BE2C (cell line): Measurements from ENCODE around the gene KRTAP4-6.

Source experiments
- DNase-seq: peaks from one replicate; pipeline ENCODE4 v3.0.0-alpha.2; 2020
- H3K27me3 ChIP-seq: fragments of 250-450 bp; sonication (Bioruptor Pico); 2 replicates; pipeline ENCODE4 v1.5.1; 2020; ENCODE audit warnings: mild to moderate bottlenecking
- H3K36me3 ChIP-seq: fragments of 250-450 bp; sonication (Bioruptor Pico); 2 replicates; pipeline ENCODE4 v1.5.1; 2020; ENCODE audit warnings: mild to moderate bottlenecking
- H3K4me1 ChIP-seq: fragments of 250-450 bp; sonication (Bioruptor Pico); 2 replicates; pipeline ENCODE4 v1.5.1; 2020
- H3K4me3 ChIP-seq: 2 replicates; pipeline ENCODE4 v1.5.1; 2011; ENCODE audit warnings: low read depth, low read length
- H3K9me3 ChIP-seq: fragments of 250-450 bp; sonication (Bioruptor Pico); 2 replicates; pipeline ENCODE4 v1.5.1; 2020
- TF ChIP-seq, protein P1 (sequence below): IDR thresholded peaks from 2 replicates; pipeline ENCODE4 v1.5.1; 2012; ENCODE audit warnings: mild to moderate bottlenecking, low read depth, low read length

KRTAP4-6 gene

DNA sequence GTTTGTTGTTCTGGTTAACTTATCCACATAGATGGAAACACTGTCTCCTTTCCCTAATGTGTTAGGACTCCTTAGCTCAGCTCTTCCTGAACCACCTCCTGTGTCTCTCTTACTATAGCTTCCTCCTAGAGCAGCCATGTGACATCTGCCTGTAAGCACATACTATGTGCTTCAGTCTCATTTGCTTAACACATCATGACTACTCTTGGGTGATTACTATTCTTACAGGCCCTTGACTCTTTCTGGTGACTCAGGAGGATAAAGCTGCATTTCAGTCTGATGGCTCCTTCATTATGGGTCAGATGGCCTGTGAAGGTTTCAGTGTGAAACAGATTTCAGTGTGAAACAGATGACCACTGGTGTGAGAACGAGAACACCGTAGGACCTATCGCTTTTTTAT lies 38.0 kb upstream of the KRTAP4-6 start:
- no peaks in the 10 kb centered on the region for H3K36me3 ChIP-seq
- TF ChIP-seq, protein P1, sequence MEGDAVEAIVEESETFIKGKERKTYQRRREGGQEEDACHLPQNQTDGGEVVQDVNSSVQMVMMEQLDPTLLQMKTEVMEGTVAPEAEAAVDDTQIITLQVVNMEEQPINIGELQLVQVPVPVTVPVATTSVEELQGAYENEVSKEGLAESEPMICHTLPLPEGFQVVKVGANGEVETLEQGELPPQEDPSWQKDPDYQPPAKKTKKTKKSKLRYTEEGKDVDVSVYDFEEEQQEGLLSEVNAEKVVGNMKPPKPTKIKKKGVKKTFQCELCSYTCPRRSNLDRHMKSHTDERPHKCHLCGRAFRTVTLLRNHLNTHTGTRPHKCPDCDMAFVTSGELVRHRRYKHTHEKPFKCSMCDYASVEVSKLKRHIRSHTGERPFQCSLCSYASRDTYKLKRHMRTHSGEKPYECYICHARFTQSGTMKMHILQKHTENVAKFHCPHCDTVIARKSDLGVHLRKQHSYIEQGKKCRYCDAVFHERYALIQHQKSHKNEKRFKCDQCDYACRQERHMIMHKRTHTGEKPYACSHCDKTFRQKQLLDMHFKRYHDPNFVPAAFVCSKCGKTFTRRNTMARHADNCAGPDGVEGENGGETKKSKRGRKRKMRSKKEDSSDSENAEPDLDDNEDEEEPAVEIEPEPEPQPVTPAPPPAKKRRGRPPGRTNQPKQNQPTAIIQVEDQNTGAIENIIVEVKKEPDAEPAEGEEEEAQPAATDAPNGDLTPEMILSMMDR = no peak
- peaks cover 47% of the 10 kb centered on the region for H3K27me3 ChIP-seq

DNA sequence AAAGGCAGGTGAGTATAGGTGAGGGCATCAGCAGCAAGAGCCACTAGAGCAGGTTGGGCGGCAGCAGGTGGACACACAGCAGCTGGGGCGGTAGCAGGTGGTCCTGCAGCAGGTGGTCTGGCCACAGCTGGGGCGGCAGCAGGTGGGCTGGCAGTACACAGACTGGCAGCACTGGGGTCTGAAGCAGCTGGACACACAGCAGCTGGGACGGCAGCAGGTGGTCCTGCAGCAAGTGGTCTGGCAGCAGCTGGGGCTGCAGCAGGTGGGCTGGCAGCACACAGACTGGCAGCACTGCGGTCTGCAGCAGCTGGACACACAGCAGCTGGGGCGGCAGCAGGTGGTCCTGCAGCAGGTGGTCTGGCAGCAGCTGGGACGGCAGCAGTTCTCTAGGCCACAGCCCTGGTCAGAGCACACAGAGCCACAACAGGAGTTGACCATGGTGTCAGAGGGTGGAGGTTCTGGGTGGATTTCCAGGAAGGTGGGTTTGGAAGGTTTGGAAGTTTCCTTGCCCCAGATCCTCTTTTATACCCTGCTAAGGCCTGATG lies 37.5 kb upstream of the KRTAP4-6 start, which contains the start of gene KRTAP4-2:
Gene KRTAP4-2 (minus strand): TSS at position 495 of the 545 bp plus-strand sequence. CDS start 57 bp downstream, at position 438.
- TF ChIP-seq, protein P1 = no peak
- Histone ChIP-seq H3K27me3 (peaks cover 44% of the 10 kb centered on the region), H3K4me3 (no peak within 1 kb of the TSS), H3K9me3 (no peaks in the 10 kb centered on the region; the same call in 1 of the 2 replicates), H3K4me1 (no peaks in the 10 kb centered on the region), H3K36me3 (no peaks in the 10 kb centered on the region)
- no peak for DNase-seq

More for the DNA sequence above, 38.0 kb upstream of the KRTAP4-6 start:
- DNase-seq = no peak
- H3K9me3 ChIP-seq = no peaks in the 10 kb centered on the region; the same call in 1 of the 2 replicates
- H3K4me1 ChIP-seq = no peaks in the 10 kb centered on the region
- no peak overlapping the region for H3K4me3 ChIP-seq

DNA sequence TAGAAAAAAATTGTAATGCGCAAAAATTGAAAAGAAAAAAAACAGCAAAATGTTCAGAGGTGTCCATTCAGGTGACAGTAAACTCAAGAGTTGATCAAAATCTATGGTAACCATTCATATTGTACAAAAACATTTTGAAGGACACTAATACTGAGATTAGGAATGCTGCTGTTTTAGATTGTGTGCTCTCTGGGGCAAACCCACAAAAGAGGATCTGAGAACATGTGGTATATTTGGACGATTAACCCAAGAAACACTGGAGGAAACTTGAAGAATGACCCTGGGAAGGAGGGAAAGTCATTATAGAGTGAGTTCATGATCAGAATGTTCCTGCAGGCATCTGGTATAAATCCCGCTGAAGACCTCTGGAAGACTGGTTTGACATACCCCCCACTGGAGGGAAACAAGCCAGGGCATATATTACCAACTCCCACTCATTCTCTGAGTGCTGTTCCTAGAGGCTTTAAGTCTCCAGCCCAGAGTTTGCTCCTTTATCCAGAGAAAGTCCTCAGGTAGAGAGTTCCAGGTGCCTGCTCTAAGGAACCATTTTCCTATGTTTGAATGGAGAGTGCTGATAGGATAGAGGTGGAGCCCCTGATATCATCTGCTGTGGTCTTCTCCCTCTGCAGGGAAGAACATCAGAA lies 36.5 kb upstream of the KRTAP4-6 start:
- Histone ChIP-seq H3K27me3 (peaks cover 44% of the 10 kb centered on the region), H3K9me3 (no peaks in the 10 kb centered on the region), H3K4me3 (no peak overlapping the region), H3K4me1 (no peaks in the 10 kb centered on the region), H3K36me3 (no peaks in the 10 kb centered on the region)
- DNase-seq = no peak
- TF ChIP-seq, protein P1 = no peak

DNA sequence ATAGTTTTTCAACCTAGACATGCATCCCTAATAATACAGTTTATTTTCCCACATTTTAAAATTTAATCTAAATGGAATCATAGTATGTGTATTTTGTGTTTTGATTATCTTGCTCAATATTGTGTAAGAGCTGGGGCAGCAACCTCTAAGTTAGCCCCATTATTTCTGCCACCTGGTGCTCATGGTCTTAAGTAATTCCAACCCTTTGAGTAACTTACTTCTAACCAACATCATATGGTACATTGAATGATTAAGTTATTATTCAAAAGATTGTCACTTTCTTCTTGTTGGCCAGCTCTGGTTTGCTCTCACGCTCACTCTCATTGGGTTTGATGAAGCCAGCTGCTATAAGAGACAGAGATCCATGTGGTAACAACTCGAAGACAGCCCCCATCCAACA lies 31.5 kb upstream of the KRTAP4-6 start:
- no peak for DNase-seq
- H3K4me3 ChIP-seq = no peak overlapping the region
- TF ChIP-seq, protein P1 = no peak

DNA sequence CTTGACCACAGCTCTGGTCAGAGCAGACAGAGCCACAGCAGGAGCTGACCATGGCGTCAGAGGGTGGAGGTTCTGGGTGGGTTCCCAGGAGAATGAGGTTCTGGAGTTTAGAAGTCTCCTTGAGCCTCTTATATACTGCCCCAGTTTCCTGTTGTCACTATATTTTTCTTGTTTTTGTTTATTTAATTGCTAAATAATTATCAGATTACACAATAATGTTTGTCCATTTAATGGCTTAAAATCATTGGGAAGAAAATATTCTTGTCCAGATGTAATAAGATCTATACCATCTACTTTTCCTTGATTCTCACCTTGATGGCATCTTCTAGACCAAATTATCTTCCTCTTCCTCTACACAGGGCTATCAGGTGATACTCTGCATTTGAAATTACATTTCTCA lies 27.8 kb upstream of the KRTAP4-6 start, which contains the start of gene KRTAP4-3:
Gene KRTAP4-3 (minus strand): TSS at position 101 of the 400 bp plus-strand sequence. CDS start 49 bp downstream, at position 52.
- TF ChIP-seq, protein P1 = no peak
- Histone ChIP-seq H3K36me3 (no peaks in the 10 kb centered on the region), H3K9me3 (no peaks in the 10 kb centered on the region; the same call in 1 of the 2 replicates), H3K4me3 (no peak within 1 kb of the TSS), H3K27me3 (no peaks in the 10 kb centered on the region; the same call in 1 of the 2 replicates), H3K4me1 (no peaks in the 10 kb centered on the region)
- DNase-seq = no peak

More for the DNA sequence above, 31.5 kb upstream of the KRTAP4-6 start:
- no peaks in the 10 kb centered on the region for H3K36me3 ChIP-seq
- no peaks in the 10 kb centered on the region; the same call in 1 of the 2 replicates for H3K9me3 ChIP-seq
- no peaks in the 10 kb centered on the region for H3K4me1 ChIP-seq
- H3K27me3 ChIP-seq = peaks cover 19% of the 10 kb centered on the region

DNA sequence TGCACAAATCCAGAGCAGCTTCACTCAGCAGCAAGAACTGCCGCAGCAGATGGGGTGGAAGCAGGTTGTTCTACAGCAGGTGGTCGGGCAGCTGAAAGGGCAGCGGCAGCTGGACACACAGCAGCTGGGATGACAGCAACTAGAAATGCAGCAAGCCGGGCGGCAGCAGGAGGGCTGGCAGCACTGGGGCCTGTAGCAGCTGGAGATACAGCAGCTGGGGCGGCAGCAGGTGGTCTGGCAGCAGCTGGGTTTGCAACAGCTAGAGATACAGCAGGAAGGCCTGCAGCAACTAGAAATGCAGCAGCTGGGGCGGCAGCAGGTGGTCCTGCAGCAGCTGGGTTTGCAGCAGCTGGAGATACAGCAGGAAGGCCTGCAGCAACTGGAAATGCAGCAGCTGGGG lies 27.2 kb upstream of the KRTAP4-6 start:
- Histone ChIP-seq H3K4me3 (no peak overlapping the region), H3K27me3 (no peaks in the 10 kb centered on the region; the same call in 1 of the 2 replicates), H3K36me3 (no peaks in the 10 kb centered on the region), H3K4me1 (no peaks in the 10 kb centered on the region), H3K9me3 (no peaks in the 10 kb centered on the region; the same call in 1 of the 2 replicates)
- TF ChIP-seq, protein P1 = no peak
- peak; percentile 14 for DNase-seq
